GM12865 (cell line): ENCODE measurements around the gene PRKCE.

Experiments
- DNase-seq: peaks from one replicate; pipeline ENCODE4 v3.0.0; 2010; ENCODE audit warnings: low read depth
- H3K4me3 ChIP-seq: 2 replicates; pipeline ENCODE4 v1.5.1; 2011; ENCODE audit warnings: mild to moderate bottlenecking, low read depth, low read length, control low read depth
- TF ChIP-seq, protein P1 (sequence below): IDR thresholded peaks from 2 replicates; pipeline ENCODE4 v1.5.1; 2011; ENCODE audit warnings: low read length, control low read depth, low read depth, inconsistent platforms; ENCODE audit not compliant: insufficient read depth; ENCODE audit errors: missing control alignments

Gene PRKCE

DNA sequence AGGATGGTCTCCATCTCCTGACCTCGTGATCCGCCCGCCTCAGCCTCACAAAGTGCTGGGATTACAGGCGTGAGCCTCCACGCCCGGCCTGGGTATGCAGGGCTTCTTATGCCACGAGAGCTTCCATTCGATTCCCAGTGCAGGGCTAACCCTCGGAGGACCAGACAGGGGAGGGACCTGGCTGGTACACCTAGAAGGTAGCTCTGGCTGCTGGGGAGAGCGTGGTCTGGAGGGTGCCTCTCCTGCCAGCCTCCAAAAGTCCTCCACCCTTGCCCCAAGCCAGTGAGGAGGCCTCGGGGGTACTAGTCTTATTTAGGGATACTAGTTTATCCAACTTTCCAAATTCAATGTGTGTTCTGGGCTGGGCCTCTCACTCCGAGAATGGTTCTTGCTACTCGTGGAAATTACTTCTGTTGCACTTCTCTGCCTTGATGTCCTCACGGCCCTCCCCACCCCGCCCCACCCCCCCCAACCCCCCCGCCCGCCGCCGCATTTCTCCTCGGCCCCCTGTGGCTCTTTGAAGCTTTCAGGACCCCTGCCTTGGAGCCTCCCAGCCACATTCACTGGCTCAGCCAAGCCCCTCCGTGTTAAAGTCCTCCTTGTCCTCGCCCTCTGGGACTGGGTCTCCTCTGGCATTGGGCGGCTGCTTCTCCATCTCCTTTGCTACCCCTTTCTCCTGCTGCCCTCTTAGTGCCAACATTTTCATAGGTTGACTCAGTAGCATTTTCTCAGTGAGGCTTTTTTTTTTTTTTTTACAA is 502.7 kb downstream of the PRKCE start:
- TF ChIP-seq, protein P1, sequence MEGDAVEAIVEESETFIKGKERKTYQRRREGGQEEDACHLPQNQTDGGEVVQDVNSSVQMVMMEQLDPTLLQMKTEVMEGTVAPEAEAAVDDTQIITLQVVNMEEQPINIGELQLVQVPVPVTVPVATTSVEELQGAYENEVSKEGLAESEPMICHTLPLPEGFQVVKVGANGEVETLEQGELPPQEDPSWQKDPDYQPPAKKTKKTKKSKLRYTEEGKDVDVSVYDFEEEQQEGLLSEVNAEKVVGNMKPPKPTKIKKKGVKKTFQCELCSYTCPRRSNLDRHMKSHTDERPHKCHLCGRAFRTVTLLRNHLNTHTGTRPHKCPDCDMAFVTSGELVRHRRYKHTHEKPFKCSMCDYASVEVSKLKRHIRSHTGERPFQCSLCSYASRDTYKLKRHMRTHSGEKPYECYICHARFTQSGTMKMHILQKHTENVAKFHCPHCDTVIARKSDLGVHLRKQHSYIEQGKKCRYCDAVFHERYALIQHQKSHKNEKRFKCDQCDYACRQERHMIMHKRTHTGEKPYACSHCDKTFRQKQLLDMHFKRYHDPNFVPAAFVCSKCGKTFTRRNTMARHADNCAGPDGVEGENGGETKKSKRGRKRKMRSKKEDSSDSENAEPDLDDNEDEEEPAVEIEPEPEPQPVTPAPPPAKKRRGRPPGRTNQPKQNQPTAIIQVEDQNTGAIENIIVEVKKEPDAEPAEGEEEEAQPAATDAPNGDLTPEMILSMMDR: no peak
- DNase-seq: no peak
- no peak overlapping the region for H3K4me3 ChIP-seq

DNA sequence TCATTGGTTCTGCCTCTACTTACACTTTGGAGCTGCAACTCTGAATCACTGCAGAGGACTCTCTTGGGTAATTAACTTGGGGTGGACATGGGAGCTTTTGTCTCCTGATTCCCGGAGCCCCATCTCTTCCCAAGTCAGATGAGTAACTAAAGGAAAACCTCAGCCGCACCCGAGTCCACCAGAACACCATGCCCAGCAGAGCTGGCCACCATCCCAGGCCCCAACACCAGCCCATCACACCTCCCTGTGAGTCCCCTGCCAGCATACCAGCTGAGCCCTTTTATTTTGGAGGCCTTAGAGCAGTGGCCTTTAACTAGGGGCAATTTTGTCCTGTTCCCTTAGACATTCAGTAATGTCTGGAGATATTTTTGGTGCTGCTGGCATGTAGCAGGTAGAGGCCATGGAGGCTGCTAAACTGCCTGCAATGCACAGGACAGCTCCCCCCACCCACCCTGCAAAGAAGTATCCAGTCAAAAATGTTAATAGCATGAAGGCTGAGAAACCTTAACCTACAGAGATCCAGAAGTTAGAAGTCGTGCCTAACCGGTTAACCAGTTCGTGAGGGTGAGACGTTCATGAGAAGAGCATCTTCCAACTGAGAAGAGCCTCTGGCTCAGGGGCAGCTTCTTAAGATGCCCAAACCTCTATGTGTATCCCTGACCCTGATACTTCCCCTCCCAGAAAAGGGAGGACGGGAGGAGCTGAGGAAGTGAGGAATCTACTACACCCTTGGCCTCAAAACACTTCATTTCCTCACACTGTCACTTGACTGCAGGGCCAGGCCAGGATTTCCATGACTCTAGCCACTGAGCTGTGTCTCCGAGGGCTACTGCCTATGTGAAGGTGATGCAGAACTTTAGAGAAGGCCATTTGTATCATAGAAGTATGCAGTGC is 505.8 kb downstream of the PRKCE start:
- no peak overlapping the region for H3K4me3 ChIP-seq
- TF ChIP-seq, protein P1: no peak
- DNase-seq: no peak

DNA sequence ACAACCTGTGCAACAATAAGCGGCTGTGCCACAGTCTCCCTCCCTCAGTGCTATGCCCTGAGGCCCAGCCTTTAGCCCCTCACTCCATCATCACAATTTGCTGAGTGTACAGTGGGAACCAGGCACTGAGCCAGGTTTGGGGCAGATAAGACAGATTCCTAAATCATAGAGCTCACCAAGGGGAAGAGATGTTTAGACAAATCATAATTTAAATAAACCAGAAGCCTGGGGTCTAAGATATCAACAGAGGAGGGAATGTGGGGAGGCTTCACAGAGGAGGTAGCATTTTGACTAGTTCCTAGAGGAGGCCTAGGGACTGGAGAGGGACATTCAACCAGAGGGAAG is 506.5 kb downstream of the PRKCE start:
- no peak overlapping the region for H3K4me3 ChIP-seq
- DNase-seq: no peak
- TF ChIP-seq, protein P1: no peak

DNA sequence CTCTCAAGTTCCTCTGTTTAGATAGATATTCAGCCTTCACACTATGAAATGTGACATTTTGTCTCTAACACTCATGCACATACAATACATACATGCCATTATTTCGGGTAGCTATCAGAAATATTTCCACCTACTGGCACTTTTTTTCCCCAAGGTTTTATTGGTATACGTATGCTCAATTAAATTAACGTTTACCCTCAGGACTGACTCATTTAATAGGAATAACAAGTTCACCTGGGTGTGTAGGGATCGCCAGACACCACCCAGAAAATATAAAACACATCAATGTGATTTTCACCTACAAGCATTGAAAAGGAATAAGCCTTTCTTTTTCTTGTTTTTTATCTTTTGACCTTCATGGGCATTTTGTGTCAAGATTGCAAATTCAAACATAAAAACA is 507.2 kb downstream of the PRKCE start:
- DNase-seq: no peak
- TF ChIP-seq, protein P1: no peak
- no peak overlapping the region for H3K4me3 ChIP-seq

DNA sequence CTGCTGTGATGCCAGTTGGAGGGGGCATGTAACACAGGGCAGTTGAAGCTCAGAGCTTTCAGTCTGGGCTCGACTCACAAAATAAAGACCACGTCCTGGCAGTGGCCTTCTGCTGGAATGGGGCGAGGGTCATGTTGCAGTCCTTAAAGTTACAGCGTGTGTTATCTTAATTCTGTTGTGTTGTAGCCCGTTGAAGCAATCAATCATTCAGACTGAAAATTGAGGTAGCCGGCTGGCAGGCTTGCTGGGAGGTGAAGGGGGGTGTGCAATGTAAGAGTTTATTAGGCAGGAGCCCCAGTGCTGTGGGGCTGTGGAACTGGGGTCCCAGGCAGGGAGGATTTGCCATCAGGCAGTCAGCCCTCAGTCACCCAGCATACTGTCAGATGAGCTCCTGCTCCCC is 508.9 kb downstream of the PRKCE start:
- no peak overlapping the region for H3K4me3 ChIP-seq
- TF ChIP-seq, protein P1: no peak
- DNase-seq: no peak

DNA sequence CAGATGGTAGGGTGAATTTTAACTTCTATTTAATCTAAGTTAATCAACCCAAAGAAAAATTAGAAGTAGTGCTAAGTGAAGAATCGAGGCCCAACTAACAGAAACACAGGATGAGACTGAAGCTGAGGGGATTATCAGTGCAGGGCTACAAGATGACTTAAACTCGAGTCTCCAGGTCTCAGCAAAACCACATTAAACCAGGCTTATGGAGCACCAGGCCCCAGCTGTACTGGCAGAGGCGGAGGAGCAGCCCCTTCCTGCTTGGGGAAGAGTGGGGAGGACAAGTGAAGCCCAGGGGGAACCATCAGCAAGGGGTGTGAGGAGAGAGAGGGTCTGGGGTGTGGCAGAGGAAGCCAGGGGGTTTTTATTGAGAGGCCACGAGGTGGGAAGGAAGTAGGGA is 509.8 kb downstream of the PRKCE start:
- no peak overlapping the region for H3K4me3 ChIP-seq
- no peak for DNase-seq
- TF ChIP-seq, protein P1: no peak

DNA sequence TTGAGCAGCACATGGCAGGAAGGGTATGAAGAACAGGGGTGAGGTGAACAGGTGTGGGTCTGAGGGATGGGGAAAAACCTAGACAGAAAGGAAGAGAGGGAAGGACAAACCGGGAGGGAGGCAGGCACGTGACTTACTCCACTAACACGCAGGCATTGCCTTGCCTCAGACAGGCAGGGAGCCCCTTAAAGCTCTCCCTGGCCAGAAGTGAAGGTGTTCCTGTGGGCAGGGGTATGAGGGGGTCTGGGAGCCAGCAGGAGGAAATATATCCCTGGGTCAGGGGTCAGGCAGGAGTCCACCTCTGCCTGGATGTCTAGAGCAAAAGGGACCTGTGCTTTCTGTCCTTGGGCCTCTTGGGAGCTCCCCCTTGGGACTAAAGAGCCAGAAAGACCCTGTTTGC is 510.4 kb downstream of the PRKCE start:
- TF ChIP-seq, protein P1: no peak
- no peak overlapping the region for H3K4me3 ChIP-seq
- DNase-seq: no peak
